ENCODE results near the gene NLN. TPM values are rescaled to one million over a fixed set of nuclear protein-coding genes. Genes with fewer than 3 reads are reported as not detected.

NLN gene
- total RNA-seq, 1 donor from 2014 or later: 4.7 TPM

GRCh38 chr5:65830856-65831255 is 108.9 kb downstream of the NLN start:
- no peak overlapping the region for H3K4me3 ChIP-seq
- H3K9me3 ChIP-seq: no peaks in the 10 kb centered on the region
- no peaks in the 10 kb centered on the region for H3K27me3 ChIP-seq
- intact Hi-C loops (cut with DNase I): no loop called here
- no peak overlapping the region for H3K27ac ChIP-seq
- no peak for DNase-seq (ENCODE audit: low spot score in 2 of 2)
- no peaks in the 10 kb centered on the region for H3K4me1 ChIP-seq
- H3K36me3 ChIP-seq: no peaks in the 10 kb centered on the region
- no peak for TF ChIP-seq CTCF (IDR thresholded peaks at IDR 0.05)

GRCh38 chr5:65831276-65831675 is 109.3 kb downstream of the NLN start:
- Histone ChIP-seq H3K27me3 (no peaks in the 10 kb centered on the region), H3K4me1 (no peaks in the 10 kb centered on the region), H3K27ac (no peak overlapping the region), H3K36me3 (no peaks in the 10 kb centered on the region), H3K4me3 (no peak overlapping the region), H3K9me3 (no peaks in the 10 kb centered on the region)
- intact Hi-C loops (cut with DNase I): no loop called here
- DNase-seq (ENCODE audit: low spot score in 2 of 2): no peak
- TF ChIP-seq CTCF (IDR thresholded peaks at IDR 0.05): no peak

GRCh38 chr5:65832152-65832551 is 110.1 kb downstream of the NLN start:
- Histone ChIP-seq H3K9me3 (no peaks in the 10 kb centered on the region), H3K4me3 (no peak overlapping the region)
- no peak for TF ChIP-seq CTCF (IDR thresholded peaks at IDR 0.05)

GRCh38 chr5:65832603-65833228 is 110.7 kb downstream of the NLN start:
- H3K4me1 ChIP-seq: no peaks in the 10 kb centered on the region
- H3K27ac ChIP-seq: no peak overlapping the region
- no peak overlapping the region for H3K4me3 ChIP-seq
- H3K9me3 ChIP-seq: no peaks in the 10 kb centered on the region
- intact Hi-C loops (cut with DNase I): no loop called here
- DNase-seq (ENCODE audit: low spot score in 2 of 2): no peak
- no peaks in the 10 kb centered on the region for H3K27me3 ChIP-seq
- H3K36me3 ChIP-seq: no peaks in the 10 kb centered on the region
- no peak for TF ChIP-seq CTCF (IDR thresholded peaks at IDR 0.05)

More at GRCh38 chr5:65832152-65832551, 110.1 kb downstream of the NLN start:
- Histone ChIP-seq H3K4me1 (no peaks in the 10 kb centered on the region), H3K27ac (no peak overlapping the region), H3K27me3 (no peaks in the 10 kb centered on the region), H3K36me3 (no peaks in the 10 kb centered on the region)
- no peak for DNase-seq (ENCODE audit: low spot score in 2 of 2)
- intact Hi-C loops (cut with DNase I): no loop called here

- H3K36me3 ChIP-seq: no peaks in the 10 kb centered on the region
These were observed 111.8 kb downstream of the NLN start for GRCh38 chr5:65833780-65834179.

More at GRCh38 chr5:65833780-65834179, 111.8 kb downstream of the NLN start:
- TF ChIP-seq CTCF (IDR thresholded peaks at IDR 0.05): no peak
- Histone ChIP-seq H3K27ac (no peak overlapping the region), H3K9me3 (no peaks in the 10 kb centered on the region), H3K4me3 (no peak overlapping the region), H3K27me3 (no peaks in the 10 kb centered on the region), H3K4me1 (no peaks in the 10 kb centered on the region)
- intact Hi-C loops (cut with DNase I): no loop called here
- DNase-seq (ENCODE audit: low spot score in 2 of 2): no peak
